GM18499 (cell line): ENCODE measurements around the gene OR6C76.
"Not testable (repeated sequence)": the region's sequence is repeated elsewhere in the genome, so short reads cannot be mapped to it uniquely, and the experiment has no call there.

ENCODE experiments used
- ATAC-seq: cut with Tn5 transposase; IDR thresholded peaks from one replicate; pipeline ENCODE4 v1.9.1; 2021; ENCODE audit warnings: moderate number of reproducible peaks; ENCODE audit not compliant: insufficient read depth, unreplicated experiment

Gene OR6C76

DNA sequence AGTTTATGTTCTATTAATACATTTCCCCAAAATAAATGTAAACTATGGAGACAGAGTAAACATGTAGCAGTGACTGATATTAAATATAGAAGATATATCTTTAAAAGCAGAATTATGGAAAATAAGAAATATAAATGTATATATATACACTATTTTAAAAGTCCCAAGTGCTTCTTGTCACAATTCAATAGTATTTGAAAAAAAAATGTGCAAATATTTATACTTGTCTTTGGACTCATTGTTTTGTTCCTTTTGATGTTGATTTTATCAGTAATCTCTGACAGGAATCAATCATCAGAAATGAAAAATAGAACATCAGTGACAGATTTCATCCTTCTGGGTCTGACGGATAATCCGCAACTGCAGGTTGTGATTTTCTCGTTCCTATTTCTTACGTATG lies at the start of gene OR6C76:
Gene OR6C76, plus strand, starts transcription at position 301 of the 400 bp plus-strand sequence. Its CDS starts 0 bp downstream, at position 301.
- ATAC-seq: no peak

DNA sequence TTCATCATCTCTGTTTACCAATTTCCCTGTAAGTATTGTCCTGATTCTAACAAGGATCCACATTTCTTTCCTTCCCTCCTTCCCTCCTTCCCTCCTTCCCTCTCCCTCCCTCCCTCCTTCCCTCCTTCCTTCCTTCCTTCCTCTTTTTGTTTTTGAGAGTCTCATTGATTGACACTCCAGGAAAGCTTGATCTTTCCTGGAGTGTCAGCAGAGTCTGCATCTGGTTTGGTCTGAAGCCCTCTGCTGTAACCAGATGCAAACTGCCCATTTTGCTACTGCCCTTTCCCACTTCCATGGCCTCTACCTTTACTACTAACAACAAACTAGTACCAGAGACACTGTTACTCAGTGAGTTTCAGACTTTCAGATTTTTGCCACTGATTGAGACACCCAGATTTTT lies 40.2 kb upstream of the OR6C76 start:
- no peak for ATAC-seq

DNA sequence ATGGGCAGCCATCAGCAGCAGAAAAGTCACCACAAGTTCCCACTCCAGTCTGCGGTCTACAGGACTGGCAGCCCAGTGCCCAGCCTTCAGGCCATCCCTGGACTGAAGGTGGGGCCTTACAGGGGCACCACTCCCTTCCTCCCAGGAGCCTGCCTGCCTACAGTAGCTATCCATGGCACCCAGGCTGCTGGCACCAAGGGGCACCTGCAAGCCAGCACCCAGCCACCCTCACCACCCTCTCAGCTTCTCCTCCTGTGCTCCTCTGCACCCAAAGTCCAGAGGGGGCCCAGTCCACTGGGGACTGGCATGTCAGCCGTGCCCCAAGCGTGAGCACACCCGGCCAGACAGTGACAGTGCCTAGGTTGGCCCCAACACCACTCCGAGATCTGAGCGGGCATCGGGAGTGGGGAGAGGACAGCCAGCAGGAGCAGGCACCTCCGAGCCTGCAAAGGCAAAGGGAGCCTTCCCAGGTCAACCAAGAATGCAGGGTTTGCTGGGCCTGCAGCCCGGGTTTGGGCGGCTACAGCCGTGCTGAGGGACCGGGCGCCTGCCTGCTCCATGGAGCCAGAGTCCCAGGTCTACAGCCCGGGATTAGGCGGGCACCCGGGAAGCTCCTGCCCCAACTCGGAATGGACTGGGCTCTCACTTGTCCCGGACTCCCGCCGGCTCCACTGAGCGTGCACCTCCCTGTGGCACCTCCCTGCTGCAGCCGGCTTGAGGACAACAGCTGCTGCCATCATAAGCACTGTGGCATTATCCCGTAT lies 33.8 kb upstream of the OR6C76 start:
- ATAC-seq: no peak

DNA sequence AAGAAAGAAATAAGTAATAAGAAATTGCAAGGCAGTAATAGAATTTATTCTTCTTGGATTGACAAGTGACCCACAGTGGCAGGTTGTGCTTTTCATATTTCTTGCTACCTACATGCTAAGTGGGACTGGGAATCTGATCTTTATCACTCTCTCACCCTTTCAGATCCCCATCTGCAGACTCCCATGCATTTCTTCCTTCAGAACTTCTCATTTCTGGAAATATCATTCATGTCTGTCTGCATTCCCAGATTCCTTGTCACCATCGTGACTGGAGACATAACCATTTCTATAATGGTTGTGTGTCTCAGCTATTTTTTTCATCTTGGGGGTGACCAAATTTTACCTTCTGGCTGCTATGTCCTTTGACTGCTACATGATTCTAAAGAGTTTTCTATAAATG lies 29.7 kb upstream of the OR6C76 start:
- no peak for ATAC-seq

DNA sequence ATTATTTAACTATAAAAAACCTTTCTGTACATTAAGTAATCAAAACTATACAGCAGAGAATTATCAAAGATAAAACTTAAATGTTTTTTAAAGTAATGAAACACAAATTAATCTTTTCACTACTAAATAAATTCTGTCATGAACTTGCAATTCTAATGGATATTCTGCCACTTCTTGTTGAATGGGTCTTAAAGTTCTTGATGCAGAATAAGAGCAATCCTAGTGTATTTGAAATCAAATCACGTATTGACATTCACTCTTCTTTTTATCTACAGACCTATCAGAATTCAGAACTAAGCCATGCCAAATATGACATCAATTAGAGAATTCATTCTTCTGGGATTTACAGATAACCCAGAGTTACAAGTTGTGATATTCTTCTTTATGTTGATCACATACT lies 25.8 kb upstream of the OR6C76 start, which contains the start of gene OR6C65:
Gene OR6C65, plus strand, starts transcription at position 301 of the 400 bp plus-strand sequence. Its CDS starts 0 bp downstream, at position 301.
- ATAC-seq: no peak

DNA sequence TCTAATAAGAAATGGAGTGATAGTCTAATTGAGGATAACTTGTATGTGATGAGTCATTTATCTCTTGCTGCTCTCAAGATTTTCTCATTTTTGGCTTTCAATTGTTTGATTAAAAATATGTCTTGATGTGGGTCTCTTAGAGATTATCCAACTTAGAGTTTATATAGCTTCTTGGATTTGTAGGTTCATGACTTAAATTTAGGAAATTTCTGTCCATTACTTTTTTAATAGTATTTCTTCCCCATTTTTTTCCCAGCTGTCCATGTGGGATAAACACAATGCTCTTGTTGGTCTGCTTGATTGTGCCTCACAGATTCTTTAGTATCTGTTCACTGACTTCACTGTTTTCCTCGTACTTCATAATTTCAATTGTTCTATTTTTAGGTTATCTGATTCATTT lies 18.2 kb upstream of the OR6C76 start:
- no peak for ATAC-seq

DNA sequence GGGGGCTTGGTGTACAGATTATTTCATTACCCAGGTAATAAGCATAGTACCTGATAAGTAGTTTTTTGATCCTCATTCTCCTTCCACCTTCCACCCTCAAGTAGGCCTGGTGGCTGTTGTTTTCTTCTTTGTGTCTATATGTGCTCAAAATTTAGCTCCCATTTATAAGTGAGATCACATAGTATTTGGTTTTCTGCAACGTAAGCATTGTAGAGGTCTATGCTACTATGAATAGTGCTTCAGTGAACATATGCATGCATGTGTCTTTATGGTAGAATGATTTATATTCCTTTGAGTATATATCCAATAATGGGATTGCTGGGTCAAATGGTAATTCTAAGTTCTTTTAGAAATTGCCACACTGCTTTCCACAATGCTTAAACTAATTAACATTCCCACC lies 16.9 kb upstream of the OR6C76 start:
- not testable (repeated sequence) for ATAC-seq

DNA sequence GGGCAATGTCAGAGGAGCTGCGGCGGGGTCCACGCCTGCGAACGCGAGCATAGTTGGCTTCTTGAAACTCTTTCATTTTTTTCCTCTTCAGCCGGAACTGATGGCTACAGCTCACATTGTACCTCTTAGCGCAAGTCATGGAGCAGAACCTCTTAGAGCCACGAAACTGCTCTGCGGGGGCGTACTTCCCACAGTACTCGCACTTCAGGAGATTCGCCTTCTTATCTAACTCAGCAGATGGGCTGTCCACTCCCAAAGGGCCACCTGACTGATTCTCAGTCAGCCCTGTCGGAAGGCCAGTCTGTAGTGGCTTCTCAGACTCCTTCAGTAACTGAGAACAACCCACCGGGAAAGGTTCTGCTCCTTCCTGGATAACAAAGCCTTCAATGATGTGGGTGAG lies 13.9 kb upstream of the OR6C76 start:
- ATAC-seq: not testable (repeated sequence)

DNA sequence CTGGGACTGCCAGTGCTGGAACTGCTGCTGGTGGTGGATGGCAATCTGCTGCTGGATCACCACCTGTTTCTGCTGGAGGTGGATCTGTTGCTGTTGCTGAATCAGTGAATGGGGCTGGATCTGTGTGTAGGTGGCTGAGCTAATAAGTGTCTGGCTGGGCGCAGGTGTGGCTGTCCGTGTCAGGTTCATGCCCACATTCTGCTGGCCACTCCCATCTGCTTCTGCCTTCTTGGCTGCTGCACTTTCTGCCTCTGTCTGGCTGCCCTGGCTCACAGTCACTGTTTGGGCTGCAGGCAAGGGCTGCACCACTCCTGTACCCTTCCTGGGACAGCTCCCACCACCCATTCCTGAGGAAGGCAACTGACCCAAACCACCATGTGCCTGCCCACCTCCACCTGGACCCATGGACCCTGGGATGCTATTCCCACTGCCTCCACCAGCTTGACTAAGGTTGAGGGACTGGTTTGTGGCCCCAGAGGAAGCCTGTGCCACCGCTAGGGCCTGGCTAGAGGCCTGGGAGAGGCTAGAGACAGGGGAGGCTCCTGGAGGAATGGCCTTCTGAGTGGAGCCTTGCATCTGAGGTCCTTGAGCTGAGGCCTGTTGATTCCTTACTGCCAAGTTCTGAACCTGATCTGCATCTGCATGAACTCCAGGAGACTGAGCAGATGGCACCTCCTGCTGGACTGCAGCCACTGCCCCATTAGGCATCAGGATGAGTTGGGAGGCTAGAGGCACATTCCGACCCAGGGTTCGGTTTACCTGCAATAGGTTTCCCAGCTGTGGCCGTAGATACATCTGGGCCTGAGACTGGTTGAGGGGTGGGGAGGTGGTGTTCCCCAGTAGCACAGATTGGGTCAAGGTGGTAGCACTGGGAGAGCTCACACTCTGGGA lies 12.3 kb upstream of the OR6C76 start:
- ATAC-seq: not testable (repeated sequence)

DNA sequence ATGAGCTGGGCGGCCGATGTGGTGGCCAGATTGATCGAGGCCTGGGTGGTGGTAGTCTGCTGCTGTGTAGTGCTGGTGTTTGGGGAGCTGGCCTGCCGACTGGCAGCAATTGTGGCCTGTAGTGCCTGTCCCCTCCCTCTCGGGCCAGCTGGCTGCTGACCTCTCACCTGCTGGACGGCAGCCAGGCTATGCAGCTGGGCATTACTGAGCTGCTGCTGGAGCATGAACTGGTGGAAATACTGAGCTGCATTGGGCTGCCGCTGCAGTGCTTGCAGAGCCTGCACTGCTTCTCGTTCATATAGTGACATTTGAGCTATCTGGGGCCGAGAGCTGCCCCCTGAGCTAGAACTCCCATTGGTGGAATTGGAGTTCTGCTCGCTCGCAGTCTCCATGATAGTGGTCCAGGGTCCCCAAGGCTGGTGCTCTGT lies 11.6 kb upstream of the OR6C76 start:
- not testable (repeated sequence) for ATAC-seq

DNA sequence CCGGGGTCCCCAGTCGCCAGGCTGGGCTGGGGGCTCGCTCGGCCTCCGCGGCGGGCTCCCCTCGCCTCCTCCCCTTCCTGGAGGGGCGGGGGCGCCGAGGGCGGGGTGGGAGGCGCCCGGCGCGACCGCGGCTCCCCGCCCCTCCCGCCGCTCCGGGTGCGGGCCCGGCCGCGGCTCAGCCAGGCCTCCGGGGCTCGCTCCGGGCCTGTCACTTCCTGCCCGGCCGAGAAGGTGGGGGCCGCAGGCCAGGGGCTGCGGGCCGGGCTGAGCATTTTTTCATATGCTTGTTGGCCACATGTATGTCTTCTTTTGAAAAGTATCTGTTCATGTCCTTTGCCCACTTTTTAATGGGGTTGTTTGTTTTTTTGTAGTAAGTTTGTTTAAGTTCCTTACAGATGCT lies 11.2 kb upstream of the OR6C76 start:
- not testable (repeated sequence) for ATAC-seq

DNA sequence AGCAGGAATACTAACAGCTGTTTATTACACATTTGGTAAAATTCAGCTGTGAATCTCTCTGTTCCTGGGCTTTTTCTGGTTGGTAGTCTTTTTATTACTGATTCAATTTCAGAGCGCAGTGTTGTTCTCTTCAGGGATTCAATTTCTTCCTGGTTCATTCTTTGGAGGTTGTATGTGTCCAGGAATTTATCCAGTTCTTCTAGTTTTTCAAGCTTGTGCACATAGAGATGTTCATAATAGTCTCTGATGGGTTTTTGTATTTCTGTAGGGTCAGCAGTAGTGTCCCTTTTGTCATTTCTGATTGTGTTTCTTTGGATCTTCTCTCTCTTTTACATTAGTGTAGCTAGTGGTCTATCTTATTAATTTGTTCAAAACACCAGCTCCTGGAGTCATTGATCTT lies 9.1 kb upstream of the OR6C76 start:
- ATAC-seq: no peak

DNA sequence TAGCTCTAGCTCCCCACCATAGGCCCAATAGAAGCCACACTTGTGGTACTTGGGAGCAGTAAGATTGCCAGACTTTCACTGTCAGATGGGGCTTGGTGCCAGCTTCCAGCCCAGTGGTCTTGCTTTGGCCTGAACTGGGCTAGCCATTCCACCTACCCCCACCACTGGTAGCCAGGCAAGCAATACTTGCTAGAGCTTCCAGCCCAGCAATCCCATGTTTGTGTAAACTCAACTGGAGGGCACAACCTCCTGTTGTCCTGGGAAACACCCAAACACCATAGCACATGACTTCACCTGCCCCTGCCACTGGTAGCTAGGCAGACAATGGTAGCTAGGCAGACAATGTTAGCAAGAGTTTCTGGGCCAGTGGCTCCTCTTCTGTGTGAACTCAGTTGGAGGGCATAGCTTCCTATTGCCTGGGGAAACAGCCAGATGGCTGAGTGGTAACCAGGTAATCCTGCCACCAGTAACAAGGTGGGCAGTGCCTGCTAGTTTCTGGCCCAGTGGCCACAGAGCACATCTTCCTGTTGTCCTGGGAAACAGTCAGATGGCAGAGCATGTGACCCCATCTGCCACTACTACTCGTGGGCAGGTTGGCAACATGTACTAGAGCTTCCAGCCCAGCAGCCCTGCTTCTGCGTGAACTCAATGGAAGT lies 5.6 kb upstream of the OR6C76 start:
- ATAC-seq: no peak

DNA sequence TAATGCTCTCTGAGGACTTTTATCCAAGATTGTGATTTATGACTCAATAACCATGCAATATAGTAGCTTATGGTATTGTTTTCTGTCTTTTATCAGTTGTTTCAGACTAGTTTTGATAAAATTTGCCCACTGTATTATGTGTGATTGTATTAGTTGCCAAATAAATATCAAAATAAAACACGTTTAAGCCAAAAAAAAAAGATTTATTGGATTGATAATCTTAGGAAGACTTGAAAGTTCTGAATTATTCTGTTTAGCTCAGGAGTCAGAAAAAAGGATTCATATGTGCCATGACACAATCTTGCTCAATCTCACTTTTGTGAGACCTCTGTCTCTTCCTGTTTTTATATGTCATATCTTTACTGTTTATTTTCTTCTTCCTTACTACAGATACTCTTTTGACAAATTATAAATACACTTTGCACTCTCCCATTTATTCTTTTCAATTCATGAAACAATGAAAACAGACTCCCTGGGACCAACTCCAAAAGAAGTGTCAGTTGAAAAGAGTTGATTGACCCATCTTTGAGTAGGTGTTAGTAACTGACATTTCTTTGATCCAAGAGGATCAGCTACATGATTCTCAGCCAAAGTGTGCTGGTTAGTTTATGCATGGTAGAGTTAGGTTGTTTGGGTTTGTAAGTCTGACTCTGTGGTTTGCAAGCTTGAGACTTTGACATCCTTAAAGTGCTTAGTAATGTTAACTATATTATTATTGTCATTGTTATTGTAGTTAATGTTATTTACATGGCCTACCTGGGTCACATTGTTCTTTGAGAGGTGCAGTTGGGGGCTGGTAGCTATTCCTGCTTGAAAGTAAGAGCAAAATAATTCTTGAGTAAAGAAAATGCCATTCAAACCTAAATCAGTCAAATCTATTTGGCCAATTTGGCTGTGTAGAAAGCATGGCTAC lies 2.5 kb downstream of the OR6C76 start:
- ATAC-seq: no peak

DNA sequence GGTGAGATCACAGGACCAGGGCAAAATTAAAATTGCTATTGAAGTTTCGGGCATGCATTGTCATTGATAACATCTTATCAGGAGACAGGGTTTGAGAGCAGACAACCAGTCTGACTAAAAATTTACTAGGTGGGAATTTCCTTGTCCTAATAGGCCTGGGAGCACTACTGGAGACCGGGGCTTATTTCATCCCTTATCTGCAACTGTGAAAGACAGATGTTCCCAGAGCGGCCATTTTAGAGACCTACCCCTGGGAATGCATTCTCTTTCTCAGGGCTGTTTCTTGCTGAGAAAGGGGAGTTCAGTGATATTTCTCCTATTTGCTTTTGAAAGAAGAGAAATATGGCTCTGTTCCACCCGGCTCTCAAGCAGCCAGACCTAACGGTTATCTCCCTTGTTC lies 15.2 kb downstream of the OR6C76 start:
- ATAC-seq: not testable (repeated sequence)

DNA sequence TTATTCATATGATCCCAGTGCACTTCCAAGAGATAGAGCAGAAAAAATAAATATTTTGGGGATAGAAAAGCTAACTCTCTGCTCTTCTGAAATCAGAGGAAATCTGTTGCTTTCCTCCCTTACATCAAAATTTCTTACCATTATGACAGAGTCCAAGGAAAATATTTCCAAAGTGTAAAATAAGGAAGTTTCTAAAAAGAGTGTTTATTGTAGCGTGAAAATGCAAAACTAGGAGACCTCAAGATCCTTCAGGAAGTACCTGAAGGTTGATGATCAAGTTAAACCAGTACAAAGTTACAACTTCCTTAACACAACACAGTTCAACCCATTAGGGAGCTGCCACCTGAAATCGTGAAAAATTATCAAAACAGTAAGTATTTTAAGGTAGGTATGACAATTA lies 17.7 kb downstream of the OR6C76 start, which contains the start of gene OR6C2:
Gene OR6C2, plus strand, starts transcription at position 301 of the 400 bp plus-strand sequence. CDS start 8,138 bp downstream, outside the sequence.
- no peak for ATAC-seq

DNA sequence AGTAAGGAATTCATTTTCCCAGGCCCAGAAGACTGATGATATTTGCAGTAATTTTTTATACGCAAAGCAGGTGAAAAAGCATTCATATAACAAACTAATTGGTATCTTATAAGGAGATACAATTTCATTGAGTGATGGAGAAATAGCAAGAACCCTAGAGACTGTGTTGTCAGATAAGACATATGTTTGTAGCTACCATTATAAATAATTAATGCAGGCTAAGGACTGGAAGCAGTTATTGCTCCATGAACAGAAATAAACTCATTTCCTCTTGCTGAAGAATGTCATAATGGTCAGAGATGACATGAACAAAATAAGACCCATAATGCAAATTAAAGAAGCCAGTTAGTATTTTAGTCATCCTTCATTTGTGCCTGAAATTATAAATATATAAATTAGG lies 19.3 kb downstream of the OR6C76 start:
- no peak for ATAC-seq

DNA sequence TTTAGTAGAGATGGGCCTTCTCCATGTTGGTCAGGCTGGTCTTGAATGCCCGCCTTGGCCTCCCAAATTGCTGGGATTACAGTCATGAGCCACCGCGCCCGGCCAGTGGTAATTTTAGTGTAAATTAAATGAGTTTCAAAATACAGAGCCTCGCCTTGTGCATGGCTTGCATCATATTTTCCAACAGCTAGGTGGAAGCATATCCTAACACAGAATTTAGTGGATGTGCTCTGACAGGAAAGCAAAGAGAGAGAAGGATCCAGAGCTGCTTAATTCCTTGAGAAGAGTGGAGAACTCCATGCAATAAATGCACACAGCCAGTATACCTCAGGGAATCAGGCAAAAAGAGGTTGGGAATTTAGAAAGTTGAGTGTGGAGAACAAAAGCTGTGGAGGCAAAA lies 20.3 kb downstream of the OR6C76 start:
- no peak for ATAC-seq

DNA sequence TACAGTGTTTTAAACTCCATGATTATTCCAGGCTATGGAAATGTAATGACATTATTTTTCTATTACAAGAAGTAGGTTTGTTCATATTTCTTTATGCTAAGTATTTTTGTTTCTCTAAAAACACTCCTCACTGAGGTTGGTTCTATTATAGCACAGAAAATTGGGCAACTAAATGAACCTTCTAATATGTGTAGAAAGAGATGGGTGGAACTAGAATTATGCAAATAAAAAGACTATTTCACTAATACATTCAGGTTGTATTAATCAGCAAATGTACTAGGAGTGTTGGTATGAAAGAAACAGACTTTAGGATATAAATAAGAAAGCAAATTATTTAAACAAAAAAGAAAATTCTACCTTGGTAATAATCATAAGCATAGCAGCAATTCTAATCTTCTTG lies 22.8 kb downstream of the OR6C76 start:
- ATAC-seq: no peak

DNA sequence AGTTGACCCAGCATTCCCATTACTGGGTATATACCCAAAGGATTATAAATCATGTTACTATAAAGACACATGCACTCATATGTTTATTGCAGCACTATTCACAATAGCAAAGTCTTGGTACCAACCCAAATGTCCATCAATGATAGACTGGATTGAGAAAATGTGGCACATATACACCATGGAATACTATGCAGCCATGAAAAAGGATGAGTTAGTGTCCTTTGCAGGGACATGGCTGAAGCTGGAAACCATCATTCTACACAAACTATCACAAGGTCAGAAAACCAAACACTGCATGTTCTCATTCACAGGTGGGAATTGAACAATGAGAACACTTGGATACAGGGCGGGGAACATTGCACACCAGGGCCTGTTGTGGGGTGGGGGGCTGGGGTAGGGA lies 38.9 kb downstream of the OR6C76 start:
- ATAC-seq: not testable (repeated sequence)
